Stimulated activated CD8-positive, alpha-beta memory T cell treated with anti-CD3 and anti-CD28 coated beads, Interleukin-15, amount 100 ng/mL, for 24 hours (primary cell): ENCODE results near the gene PDE6H.

Experiments used
- DNase-seq: peaks from one replicate; pipeline ENCODE4 v3.0.0-alpha.2; 2020; ENCODE audit warnings: low read depth

The PDE6H gene

GRCh38 chr12:15004421-15004820 is 31.6 kb downstream of the PDE6H start:
- no peak for DNase-seq

- no peak for DNase-seq
These were observed 32.2 kb downstream of the PDE6H start for GRCh38 chr12:15005064-15005463.

GRCh38 chr12:15007551-15007950 is 34.7 kb downstream of the PDE6H start:
- DNase-seq: no peak

- no peak for DNase-seq
These were observed 38.3 kb downstream of the PDE6H start for GRCh38 chr12:15011162-15011561.

- no peak for DNase-seq
These were observed 40.9 kb downstream of the PDE6H start for GRCh38 chr12:15013634-15014179.

GRCh38 chr12:15014708-15015107 is 41.9 kb downstream of the PDE6H start:
- DNase-seq: no peak

GRCh38 chr12:15015121-15015520 is 42.3 kb downstream of the PDE6H start:
- no peak for DNase-seq

GRCh38 chr12:15020156-15020555 is 47.3 kb downstream of the PDE6H start:
- no peak for DNase-seq
